ENCODE data around the gene DCAF16. TPM values are rescaled to one million over a fixed set of nuclear protein-coding genes. Genes with fewer than 3 reads are reported as not detected.

The DCAF16 gene
- total RNA-seq = 25.6 and 30.6 TPM in 2 replicates

GRCh38 chr4:17810260-17811077 lies at the start of gene DCAF16, which contains the start of gene NCAPG:
Gene DCAF16, minus strand, starts transcription at chr4:17810757. Its CDS starts 6,616 bp downstream, at chr4:17804141.
Gene NCAPG, plus strand, starts transcription at chr4:17810979. Its CDS starts 99 bp downstream, at chr4:17811078.

GRCh38 chr4:17781300-17782287 lies 29.0 kb downstream of the DCAF16 start, which contains the start of gene FAM184B:
Gene FAM184B, minus strand, starts transcription at chr4:17781621. Its CDS starts 322 bp downstream, at chr4:17781299.

Other genes with a start within 250 kb of the DCAF16 start
- 79.6 and 97.3 TPM in 2 replicates for gene LAP3, start 233.6 kb downstream of the DCAF16 start, total RNA-seq
- 12.6 and 16.7 TPM in 2 replicates for gene MED28, start 196.1 kb downstream of the DCAF16 start, total RNA-seq
- not detected in 2 replicates for gene FAM184B, start 29.1 kb downstream of the DCAF16 start, total RNA-seq
- gene NCAPG, start 222 bp upstream of the DCAF16 start, total RNA-seq = 14.5 and 29.7 TPM in 2 replicates
- 21.0 and 25.7 TPM in 2 replicates for gene LCORL, start 211.0 kb upstream of the DCAF16 start, total RNA-seq